Type B pancreatic cell (in vitro differentiated cells): ENCODE measurements around the gene PEAK3. TPM values are rescaled to one million over a fixed set of nuclear protein-coding genes. Genes with fewer than 3 reads are reported as not detected.

Source experiments
- DNase-seq: peaks from one replicate; pipeline ENCODE4 v3.0.0; 2021; ENCODE audit warnings: mixed read lengths; ENCODE audit not compliant: unreplicated experiment; ENCODE audit errors: extremely low spot score
- H3K27ac Mint-ChIP-seq: 2 replicates; pipeline ENCODE4 v1.8.0; 2021; ENCODE audit warnings: mild to moderate bottlenecking, mixed read lengths
- H3K27me3 Mint-ChIP-seq: 2 replicates; pipeline ENCODE4 v1.8.0; 2021; ENCODE audit warnings: mixed read lengths
- H3K36me3 Mint-ChIP-seq: 2 replicates; pipeline ENCODE4 v1.8.0; 2021; ENCODE audit warnings: mixed read lengths
- H3K4me1 Mint-ChIP-seq: one replicate; pipeline ENCODE4 v1.8.0; 2021; ENCODE audit warnings: mixed read lengths; ENCODE audit not compliant: unreplicated experiment
- H3K4me3 Mint-ChIP-seq: 2 replicates; pipeline ENCODE4 v1.8.0; 2021; ENCODE audit warnings: mild to moderate bottlenecking, mixed read lengths
- H3K9me3 Mint-ChIP-seq: 2 replicates; pipeline ENCODE4 v1.8.0; 2021; ENCODE audit warnings: mixed read lengths
- total RNA-seq: library from RNA; stranded (reverse); gene quantifications from 2 replicates; pipeline ENCODE4 v1.2.1, GENCODE V29; 2021; ENCODE audit warnings: low replicate concordance
- TF ChIP-seq, protein P1 (sequence below): fragments of 200-600 bp; sonication (generic); conservative IDR thresholded peaks from 2 replicates; pipeline ENCODE4 v1.5.0; 2021; ENCODE audit warnings: antibody characterized with exemption, mild to moderate bottlenecking

The PEAK3 gene
- total RNA-seq, 1 donor from 2014 or later: not detected

DNA sequence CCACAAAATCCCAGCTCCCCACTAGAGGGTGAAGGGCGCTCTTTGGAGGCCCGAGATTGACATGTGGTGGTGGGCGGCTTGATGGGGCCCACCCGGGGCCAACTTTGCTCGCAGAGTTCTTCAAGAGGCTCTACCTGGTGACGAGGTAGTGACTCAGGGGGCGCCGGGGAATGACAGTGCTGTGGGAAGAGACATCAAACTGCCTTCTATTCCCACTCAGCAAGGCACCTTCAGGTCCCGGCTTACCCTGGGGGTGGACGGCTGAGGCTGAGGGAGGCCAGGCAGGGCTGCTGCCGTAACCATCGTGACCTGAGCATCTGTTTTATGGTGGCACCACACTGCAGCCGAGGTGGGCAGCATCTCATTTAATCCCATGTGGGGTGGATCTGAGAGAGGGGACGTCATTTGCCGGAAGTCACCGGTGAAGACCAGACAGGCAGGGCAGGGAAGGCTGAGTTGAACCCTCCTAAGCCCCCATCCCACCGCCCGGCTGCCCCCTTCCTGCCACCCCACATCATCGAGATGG, 24.4 kb upstream of the PEAK3 start:
- H3K4me1 Mint-ChIP-seq: peaks cover 4% of the 10 kb centered on the region
- no peak for DNase-seq
- no peak overlapping the region for H3K4me3 Mint-ChIP-seq
- H3K27me3 Mint-ChIP-seq: peaks cover 50% of the 10 kb centered on the region
- H3K9me3 Mint-ChIP-seq: no peaks in the 10 kb centered on the region
- TF ChIP-seq, protein P1, sequence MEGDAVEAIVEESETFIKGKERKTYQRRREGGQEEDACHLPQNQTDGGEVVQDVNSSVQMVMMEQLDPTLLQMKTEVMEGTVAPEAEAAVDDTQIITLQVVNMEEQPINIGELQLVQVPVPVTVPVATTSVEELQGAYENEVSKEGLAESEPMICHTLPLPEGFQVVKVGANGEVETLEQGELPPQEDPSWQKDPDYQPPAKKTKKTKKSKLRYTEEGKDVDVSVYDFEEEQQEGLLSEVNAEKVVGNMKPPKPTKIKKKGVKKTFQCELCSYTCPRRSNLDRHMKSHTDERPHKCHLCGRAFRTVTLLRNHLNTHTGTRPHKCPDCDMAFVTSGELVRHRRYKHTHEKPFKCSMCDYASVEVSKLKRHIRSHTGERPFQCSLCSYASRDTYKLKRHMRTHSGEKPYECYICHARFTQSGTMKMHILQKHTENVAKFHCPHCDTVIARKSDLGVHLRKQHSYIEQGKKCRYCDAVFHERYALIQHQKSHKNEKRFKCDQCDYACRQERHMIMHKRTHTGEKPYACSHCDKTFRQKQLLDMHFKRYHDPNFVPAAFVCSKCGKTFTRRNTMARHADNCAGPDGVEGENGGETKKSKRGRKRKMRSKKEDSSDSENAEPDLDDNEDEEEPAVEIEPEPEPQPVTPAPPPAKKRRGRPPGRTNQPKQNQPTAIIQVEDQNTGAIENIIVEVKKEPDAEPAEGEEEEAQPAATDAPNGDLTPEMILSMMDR: no peak
- no peak overlapping the region for H3K27ac Mint-ChIP-seq
- H3K36me3 Mint-ChIP-seq: no peaks in the 10 kb centered on the region

DNA sequence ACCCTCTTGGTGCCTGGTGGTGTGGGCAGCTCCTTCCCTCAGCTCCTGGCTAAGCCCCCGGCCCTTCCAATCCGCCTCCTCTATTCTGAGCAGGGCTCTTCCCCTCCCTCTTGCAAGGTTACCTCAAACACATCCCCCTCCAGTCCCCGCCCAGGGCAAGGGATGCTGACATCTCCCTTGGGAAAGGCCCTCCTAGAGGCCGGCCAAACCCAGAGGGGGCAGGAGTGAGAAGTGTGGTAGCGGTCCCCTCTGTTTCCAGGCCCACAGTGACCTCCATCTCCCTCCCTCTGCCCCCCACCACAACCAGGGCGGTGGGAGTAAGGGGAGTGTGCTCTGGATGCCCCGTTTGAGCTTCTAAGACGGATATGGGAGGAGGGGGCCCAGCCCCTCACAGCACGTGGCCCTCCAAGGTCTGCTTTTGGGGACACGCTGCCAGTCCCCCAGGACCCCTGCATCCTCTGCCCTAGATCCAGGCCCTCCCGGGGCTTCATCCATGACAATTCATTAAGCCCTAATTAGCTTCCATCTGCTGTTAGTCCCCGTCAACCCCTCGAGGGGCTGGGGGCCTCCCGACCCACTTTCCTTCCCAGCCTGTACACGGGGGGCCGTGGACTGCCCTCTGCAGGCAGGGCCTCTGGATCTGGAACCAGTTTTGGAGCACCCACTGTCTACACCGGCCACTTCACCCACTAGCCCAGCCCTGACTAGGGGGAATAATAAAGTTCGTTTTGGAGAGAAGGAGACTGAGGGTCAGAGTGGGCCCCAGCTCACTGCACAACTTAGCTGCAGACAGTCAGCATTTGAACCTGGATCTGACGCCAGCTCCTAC, 23.7 kb upstream of the PEAK3 start:
- Mint-ChIP-seq H3K4me3 (no peak overlapping the region), H3K9me3 (no peaks in the 10 kb centered on the region), H3K36me3 (no peaks in the 10 kb centered on the region), H3K27me3 (peaks cover 52% of the 10 kb centered on the region), H3K27ac (no peak overlapping the region), H3K4me1 (peaks cover 4% of the 10 kb centered on the region)
- no peak for DNase-seq
- TF ChIP-seq, protein P1: no peak

DNA sequence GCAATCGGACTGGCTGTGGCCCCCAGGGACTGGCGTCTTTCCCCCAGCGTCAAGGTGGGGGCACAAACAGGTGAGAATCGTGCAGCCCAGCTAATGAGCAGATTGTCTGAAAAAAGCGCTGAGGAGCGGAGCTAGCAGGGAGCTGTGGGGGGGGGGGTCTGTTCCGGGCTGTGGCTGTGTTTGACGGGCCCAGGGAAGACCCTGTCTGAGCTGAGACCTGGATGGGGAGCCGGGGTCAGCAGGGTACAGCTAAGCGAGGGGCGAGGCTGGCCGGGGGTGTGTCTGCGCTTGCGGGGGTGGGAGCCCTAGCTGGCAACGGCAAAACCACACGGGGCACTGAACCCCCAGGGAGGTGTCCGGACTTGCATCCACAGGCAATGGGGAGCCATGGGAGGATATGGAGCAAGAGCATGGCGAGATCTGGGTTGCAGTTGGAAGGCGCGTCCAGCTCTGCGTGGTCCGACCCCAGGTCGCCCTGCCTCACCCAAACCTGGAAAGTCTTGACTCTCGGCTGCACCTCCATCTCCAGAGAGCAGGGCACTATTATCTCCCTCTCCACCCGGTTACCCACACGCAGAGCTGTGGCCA, 21.3 kb upstream of the PEAK3 start:
- Mint-ChIP-seq H3K27ac (no peak overlapping the region), H3K4me3 (no peak overlapping the region)
- TF ChIP-seq, protein P1: no peak

DNA sequence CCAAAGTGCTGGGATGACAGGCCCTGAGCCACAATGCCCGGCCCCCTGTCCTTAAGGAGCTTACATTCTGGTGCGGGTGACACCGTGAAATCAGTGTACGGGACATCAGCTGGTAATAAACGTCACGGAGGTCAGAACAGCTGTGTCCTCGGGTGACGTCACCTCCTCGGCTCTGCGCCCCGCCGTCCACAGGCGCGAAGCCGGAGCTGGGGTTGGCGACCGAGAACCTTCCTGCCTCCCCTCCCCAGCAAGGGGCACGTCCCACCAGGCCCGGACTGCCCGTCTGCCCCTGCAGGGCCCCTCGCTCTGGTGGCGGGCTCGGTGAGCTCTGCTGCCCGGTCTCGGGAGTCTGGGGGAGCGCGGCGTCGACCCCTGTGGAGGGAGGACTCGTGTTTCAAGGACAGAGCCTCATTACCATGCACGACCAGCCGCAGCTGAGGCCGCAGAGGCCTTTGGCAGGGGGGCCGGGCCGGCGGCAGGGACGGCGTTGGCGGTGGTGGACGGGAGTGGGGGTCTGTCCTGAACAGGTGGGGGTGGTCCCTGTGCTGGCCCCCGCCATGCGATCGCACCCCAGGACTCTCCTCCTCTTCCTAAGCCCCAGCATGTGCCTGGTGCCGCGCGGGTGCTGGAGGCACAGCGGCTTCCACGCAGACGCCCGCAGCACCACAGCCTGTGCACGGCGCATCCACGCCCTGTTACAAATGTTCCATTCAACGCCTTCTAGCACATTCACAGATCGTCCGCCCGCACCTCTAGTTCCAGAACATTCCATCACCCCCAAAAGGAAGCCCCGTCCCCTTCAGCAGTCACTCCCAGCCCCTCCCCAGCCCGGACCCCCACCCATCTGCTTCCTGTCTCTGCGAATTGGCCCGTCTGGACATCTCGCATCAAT, 20.6 kb upstream of the PEAK3 start:
- H3K27me3 Mint-ChIP-seq: peaks cover 31% of the 10 kb centered on the region
- peaks cover 4% of the 10 kb centered on the region for H3K4me1 Mint-ChIP-seq
- no peak overlapping the region for H3K27ac Mint-ChIP-seq
- TF ChIP-seq, protein P1: no peak
- no peaks in the 10 kb centered on the region for H3K36me3 Mint-ChIP-seq
- no peaks in the 10 kb centered on the region for H3K9me3 Mint-ChIP-seq
- no peak overlapping the region for H3K4me3 Mint-ChIP-seq
- peak; percentile 74 for DNase-seq

More for the DNA sequence above, 21.3 kb upstream of the PEAK3 start:
- no peaks in the 10 kb centered on the region for H3K36me3 Mint-ChIP-seq
- no peak for DNase-seq
- peaks cover 33% of the 10 kb centered on the region for H3K27me3 Mint-ChIP-seq
- peaks cover 4% of the 10 kb centered on the region for H3K4me1 Mint-ChIP-seq
- H3K9me3 Mint-ChIP-seq: no peaks in the 10 kb centered on the region

DNA sequence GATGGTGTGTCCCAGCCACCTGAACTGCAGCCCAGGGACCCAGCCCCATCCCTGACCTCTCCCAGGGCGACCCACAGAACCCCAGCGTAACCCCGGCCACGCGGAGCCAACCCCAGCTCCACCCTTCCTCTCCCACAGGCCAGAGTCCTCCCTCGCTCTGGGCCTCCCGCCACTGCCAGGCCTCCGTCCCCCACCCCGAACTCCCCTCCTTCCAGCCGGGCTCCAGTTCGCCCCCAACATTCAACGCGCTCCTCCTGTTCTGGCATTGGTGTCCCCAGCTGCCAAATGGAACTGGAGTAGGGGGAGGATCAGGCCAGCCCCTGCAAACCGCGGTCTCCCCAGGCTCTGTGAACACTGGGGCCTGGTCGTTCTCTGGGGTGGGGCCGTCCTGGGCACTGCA, 18.6 kb upstream of the PEAK3 start:
- TF ChIP-seq, protein P1: no peak
- H3K4me1 Mint-ChIP-seq: peaks cover 4% of the 10 kb centered on the region
- H3K27me3 Mint-ChIP-seq: peaks cover 24% of the 10 kb centered on the region
- DNase-seq: no peak
- H3K36me3 Mint-ChIP-seq: no peaks in the 10 kb centered on the region
- H3K4me3 Mint-ChIP-seq: no peak overlapping the region
- H3K9me3 Mint-ChIP-seq: no peaks in the 10 kb centered on the region
- no peak overlapping the region for H3K27ac Mint-ChIP-seq
